ENCODE data around the gene CLDN10.

The CLDN10 gene

DNA sequence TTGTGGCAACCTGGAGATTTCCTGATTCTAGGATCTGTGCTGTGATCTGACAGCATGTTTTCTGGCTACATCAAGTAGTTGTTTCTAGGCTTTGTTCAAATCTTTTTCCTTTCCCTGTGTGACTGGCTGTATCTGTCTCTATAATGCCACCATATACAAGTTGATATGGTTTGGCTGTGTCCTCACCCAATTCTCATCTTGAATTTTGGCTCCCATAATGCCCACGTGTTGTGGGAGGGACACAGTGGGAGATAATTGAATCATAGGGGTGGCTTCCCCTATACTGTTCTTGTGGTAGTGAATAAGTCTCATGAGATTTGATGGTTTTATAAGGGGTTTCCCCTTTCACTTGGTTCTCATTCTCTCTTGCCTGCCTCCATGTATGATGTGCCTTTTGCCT is 24.6 kb upstream of the CLDN10 start:
- no peak overlapping the region for H3K27ac ChIP-seq
- TF ChIP-seq, protein P1, sequence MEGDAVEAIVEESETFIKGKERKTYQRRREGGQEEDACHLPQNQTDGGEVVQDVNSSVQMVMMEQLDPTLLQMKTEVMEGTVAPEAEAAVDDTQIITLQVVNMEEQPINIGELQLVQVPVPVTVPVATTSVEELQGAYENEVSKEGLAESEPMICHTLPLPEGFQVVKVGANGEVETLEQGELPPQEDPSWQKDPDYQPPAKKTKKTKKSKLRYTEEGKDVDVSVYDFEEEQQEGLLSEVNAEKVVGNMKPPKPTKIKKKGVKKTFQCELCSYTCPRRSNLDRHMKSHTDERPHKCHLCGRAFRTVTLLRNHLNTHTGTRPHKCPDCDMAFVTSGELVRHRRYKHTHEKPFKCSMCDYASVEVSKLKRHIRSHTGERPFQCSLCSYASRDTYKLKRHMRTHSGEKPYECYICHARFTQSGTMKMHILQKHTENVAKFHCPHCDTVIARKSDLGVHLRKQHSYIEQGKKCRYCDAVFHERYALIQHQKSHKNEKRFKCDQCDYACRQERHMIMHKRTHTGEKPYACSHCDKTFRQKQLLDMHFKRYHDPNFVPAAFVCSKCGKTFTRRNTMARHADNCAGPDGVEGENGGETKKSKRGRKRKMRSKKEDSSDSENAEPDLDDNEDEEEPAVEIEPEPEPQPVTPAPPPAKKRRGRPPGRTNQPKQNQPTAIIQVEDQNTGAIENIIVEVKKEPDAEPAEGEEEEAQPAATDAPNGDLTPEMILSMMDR (conservative IDR thresholded peaks at IDR 0.05), result no peak

- TF ChIP-seq, protein P1 (conservative IDR thresholded peaks at IDR 0.05), result no peak
- no peak overlapping the region for H3K27ac ChIP-seq
These were observed 22.3 kb upstream of the CLDN10 start for GRCh38 chr13:95530178-95530577.

GRCh38 chr13:95533545-95534160 is 18.9 kb upstream of the CLDN10 start:
- H3K27ac ChIP-seq, result no peak overlapping the region
- TF ChIP-seq, protein P1 (conservative IDR thresholded peaks at IDR 0.05), result no peak

GRCh38 chr13:95535243-95535642 is 17.3 kb upstream of the CLDN10 start:
- TF ChIP-seq, protein P1 (conservative IDR thresholded peaks at IDR 0.05), result no peak

DNA sequence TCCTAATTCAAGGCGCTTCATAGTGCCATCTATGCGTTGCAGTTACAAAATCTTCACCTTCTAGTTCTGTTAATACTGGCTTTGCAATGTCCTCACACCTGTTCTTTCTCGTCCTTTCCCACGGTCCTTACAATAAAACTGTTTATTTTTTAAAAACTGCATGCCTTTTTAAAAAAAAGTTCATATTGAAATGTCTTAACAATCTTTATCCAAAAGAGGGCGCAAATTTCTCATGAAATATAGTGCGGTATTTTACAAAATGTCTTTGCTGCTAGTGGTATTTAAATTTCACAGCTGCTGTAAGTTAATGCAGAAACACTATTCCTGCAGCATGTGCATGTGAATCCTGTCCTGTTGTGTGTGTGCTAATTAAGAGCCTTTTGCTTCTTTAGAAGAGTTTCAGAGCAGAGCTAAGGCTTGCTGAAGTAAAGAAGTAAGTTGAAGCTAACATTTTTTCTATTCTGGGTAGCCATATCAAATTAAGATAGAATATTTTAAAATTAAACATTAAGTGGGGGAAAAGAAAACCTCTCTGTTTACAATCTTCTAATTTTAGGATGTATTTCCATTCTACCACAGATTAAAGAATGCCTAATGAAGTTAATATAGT is 15.8 kb upstream of the CLDN10 start:
- TF ChIP-seq, protein P1 (conservative IDR thresholded peaks at IDR 0.05), result peak; percentile 38
- no peak overlapping the region for H3K27ac ChIP-seq

More at GRCh38 chr13:95535243-95535642, 17.3 kb upstream of the CLDN10 start:
- H3K27ac ChIP-seq, result no peak overlapping the region

- TF ChIP-seq, protein P1 (conservative IDR thresholded peaks at IDR 0.05), result no peak
- H3K27ac ChIP-seq, result peak overlapping the region; percentile 29; the same call in 1 of the 2 replicates
These were observed 11.6 kb upstream of the CLDN10 start for GRCh38 chr13:95540888-95541287.

DNA sequence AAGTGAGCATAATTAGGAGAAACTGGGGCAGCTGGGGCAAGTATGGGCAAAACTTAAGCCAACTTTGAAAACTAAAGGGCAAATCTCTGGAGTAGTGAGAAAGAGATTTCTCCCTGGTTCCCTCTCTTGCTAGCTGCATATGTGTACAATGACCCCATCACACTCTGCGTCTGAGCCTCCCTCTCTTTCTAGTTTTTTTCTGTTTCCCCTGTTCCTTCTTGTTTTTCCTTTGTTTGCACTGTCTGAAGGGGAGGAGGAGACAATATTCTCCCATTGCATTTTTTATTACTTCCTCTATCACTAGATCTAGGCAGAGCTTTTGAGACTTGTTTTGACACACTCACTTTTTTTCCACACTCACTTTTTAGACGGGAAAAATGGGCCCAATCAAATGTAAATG is 11.2 kb upstream of the CLDN10 start:
- peak overlapping the region; percentile 29; the same call in 1 of the 2 replicates for H3K27ac ChIP-seq
- TF ChIP-seq, protein P1 (conservative IDR thresholded peaks at IDR 0.05), result no peak
